ENCODE results near the gene SPTB.

- TF ChIP-seq SUZ12 (IDR thresholded peaks at IDR 0.05; ENCODE audit: extremely low read depth, insufficient read depth, insufficient read length) = no peak
- no peak for TF ChIP-seq ZNF274 (IDR thresholded peaks at IDR 0.05; ENCODE audit: low read depth, low read length)
Measured at GRCh38 chr14:64830961-64831360, 48.7 kb downstream of the SPTB start.

Data from NT2/D1 (cell line).